H9 (cell line): Measurements from ENCODE around the gene GUCY1A1. TPM values are rescaled to one million over a fixed set of nuclear protein-coding genes. Genes with fewer than 3 reads are reported as not detected.

Experiments
- DNase-seq: peaks from one replicate; pipeline ENCODE4 v3.0.0-alpha.2; 2017
- H2AFZ ChIP-seq: one replicate; pipeline ENCODE4 v1.6.1; 2013; ENCODE audit warnings: mild to moderate bottlenecking, low read length, control low read depth, moderate library complexity
- H2AK5ac ChIP-seq: 2 replicates; pipeline ENCODE4 v1.6.1; 2013; ENCODE audit warnings: low read length, control low read depth, mixed read lengths; ENCODE audit not compliant: insufficient read length
- H2BK120ac ChIP-seq: one replicate; pipeline ENCODE4 v1.6.1; 2013; ENCODE audit warnings: low read depth, mild to moderate bottlenecking, low read length, control low read depth, inconsistent platforms; ENCODE audit not compliant: poor library complexity, severe bottlenecking
- H2BK12ac ChIP-seq: 2 replicates; pipeline ENCODE4 v1.6.1; 2013; ENCODE audit warnings: low read length, control low read depth, mixed read lengths, low read depth; ENCODE audit not compliant: insufficient read length
- H2BK15ac ChIP-seq: 2 replicates; pipeline ENCODE4 v1.6.1; 2013; ENCODE audit warnings: low read depth, low read length, control low read depth
- H2BK20ac ChIP-seq: one replicate; pipeline ENCODE4 v1.6.1; 2013; ENCODE audit warnings: low read depth, mild to moderate bottlenecking, low read length, control low read depth, inconsistent platforms; ENCODE audit not compliant: poor library complexity, severe bottlenecking
- H2BK5ac ChIP-seq: 2 replicates; pipeline ENCODE4 v1.6.1; 2013; ENCODE audit warnings: low read length, control low read depth, mixed read lengths; ENCODE audit not compliant: insufficient read length
- H3K14ac ChIP-seq: 2 replicates; pipeline ENCODE4 v1.6.1; 2013; ENCODE audit warnings: low read length, control low read depth; ENCODE audit not compliant: insufficient read depth
- H3K18ac ChIP-seq: 2 replicates; pipeline ENCODE4 v1.6.1; 2013; ENCODE audit warnings: low read depth, mild to moderate bottlenecking, mixed read lengths, low read length, control low read depth; ENCODE audit not compliant: insufficient read length
- H3K23ac ChIP-seq: 2 replicates; pipeline ENCODE4 v1.6.1; 2013; ENCODE audit warnings: low read length, control low read depth, mixed read lengths, low read depth; ENCODE audit not compliant: insufficient read length
- H3K23me2 ChIP-seq: 2 replicates; pipeline ENCODE4 v1.6.1; 2013; ENCODE audit warnings: low read depth, mild to moderate bottlenecking, mixed read lengths, low read length, control low read depth; ENCODE audit not compliant: insufficient read length, poor library complexity, severe bottlenecking
- H3K27ac ChIP-seq: 2 replicates; pipeline ENCODE4 v1.5.1; 2013; ENCODE audit warnings: low read length, control low read depth, mixed read lengths, low read depth; ENCODE audit not compliant: insufficient read length
- H3K27me3 ChIP-seq: 2 replicates; pipeline ENCODE4 v1.6.1; 2013; ENCODE audit warnings: low read length, control low read depth, inconsistent platforms; ENCODE audit not compliant: insufficient read depth
- H3K4ac ChIP-seq: 2 replicates; pipeline ENCODE4 v1.6.1; 2013; ENCODE audit warnings: low read depth, mild to moderate bottlenecking, control low read depth, inconsistent platforms, low read length, moderate library complexity
- H3K4me1 ChIP-seq: 2 replicates; pipeline ENCODE4 v1.6.1; 2013; ENCODE audit warnings: low read length, control low read depth, inconsistent platforms; ENCODE audit not compliant: insufficient read depth
- H3K4me2 ChIP-seq: 2 replicates; pipeline ENCODE4 v1.6.1; 2013; ENCODE audit warnings: low read length, control low read depth, mixed read lengths; ENCODE audit not compliant: insufficient read length, insufficient read depth
- H3K56ac ChIP-seq: 2 replicates; pipeline ENCODE4 v1.6.1; 2013; ENCODE audit warnings: low read depth, mild to moderate bottlenecking, mixed read lengths, low read length, control low read depth; ENCODE audit not compliant: insufficient read length
- H3K79me1 ChIP-seq: 2 replicates; pipeline ENCODE4 v1.6.1; 2013; ENCODE audit warnings: low read depth, mild to moderate bottlenecking, moderate library complexity, low read length, control low read depth, inconsistent platforms; ENCODE audit not compliant: insufficient read depth, poor library complexity, severe bottlenecking
- H3K79me2 ChIP-seq: 2 replicates; pipeline ENCODE4 v1.6.1; 2013; ENCODE audit warnings: low read length, control low read depth, inconsistent platforms; ENCODE audit not compliant: insufficient read depth
- H3K9ac ChIP-seq: 2 replicates; pipeline ENCODE4 v1.6.1; 2013; ENCODE audit warnings: low read length, control low read depth, mixed read lengths; ENCODE audit not compliant: insufficient read length; ENCODE audit errors: extremely low read depth
- H3K9me3 ChIP-seq: one replicate; pipeline ENCODE4 v1.6.1; 2013; ENCODE audit warnings: low read depth, low read length, inconsistent platforms; ENCODE audit not compliant: control insufficient read depth
- H3T11ph ChIP-seq: one replicate; pipeline ENCODE4 v1.6.1; 2013; ENCODE audit warnings: mild to moderate bottlenecking, low read length, control low read depth, inconsistent platforms
- H4K20me1 ChIP-seq: one replicate; pipeline ENCODE4 v1.6.1; 2013; ENCODE audit not compliant: control insufficient read depth, insufficient read length, insufficient read depth
- H4K5ac ChIP-seq: 2 replicates; pipeline ENCODE4 v1.6.1; 2013; ENCODE audit warnings: low read depth, mild to moderate bottlenecking, mixed read lengths, low read length, control low read depth; ENCODE audit not compliant: insufficient read length
- H4K8ac ChIP-seq: replicated peaks from 2 replicates; pipeline ENCODE4 v1.6.1; 2013; ENCODE audit warnings: low read length, control low read depth, mixed read lengths, low read depth; ENCODE audit not compliant: insufficient read length
- H4K91ac ChIP-seq: 2 replicates; pipeline ENCODE4 v1.6.1; 2013; ENCODE audit warnings: low read depth, mild to moderate bottlenecking, moderate library complexity, mixed read lengths, low read length, control low read depth; ENCODE audit not compliant: insufficient read length
- H3K27ac Mint-ChIP-seq, 3 experiments: 2 replicates in 2 of 3; 3 replicates in 1 of 3; pipeline ENCODE4 v1.8.0; 2020 to 2021; ENCODE audit warnings: mixed read lengths in 3 of 3, mild to moderate bottlenecking in 1 of 3, moderate library complexity in 1 of 3
- H3K27me3 Mint-ChIP-seq: 2 replicates; pipeline ENCODE4 v1.8.0; 2021; ENCODE audit warnings: low read depth, mild to moderate bottlenecking, moderate library complexity, mixed read lengths
- H3K36me3 Mint-ChIP-seq, 3 experiments: 2 replicates in 2 of 3; 3 replicates in 1 of 3; pipeline ENCODE4 v1.8.0; 2020 to 2021; ENCODE audit warnings: low read depth in 3 of 3, mixed read lengths in 3 of 3; ENCODE audit not compliant: insufficient read depth in 1 of 3
- H3K4me1 Mint-ChIP-seq, 2 experiments: 2 replicates each; pipeline ENCODE4 v1.8.0; 2020; ENCODE audit warnings: mixed read lengths in 2 of 2
- H3K4me3 Mint-ChIP-seq, 2 experiments: 2 replicates in 1 of 2; 3 replicates in 1 of 2; pipeline ENCODE4 v1.8.0; 2020 to 2021; ENCODE audit warnings: mild to moderate bottlenecking in 2 of 2, mixed read lengths in 2 of 2, moderate library complexity in 1 of 2
- H3K9me3 Mint-ChIP-seq, 2 experiments: 2 replicates in 1 of 2; 3 replicates in 1 of 2; pipeline ENCODE4 v1.8.0; 2020; ENCODE audit warnings: mild to moderate bottlenecking in 2 of 2, mixed read lengths in 2 of 2, moderate library complexity in 1 of 2
- CTCF ChIP-seq: fragments of 200-600 bp; sonication (generic); conservative IDR thresholded peaks from 3 replicates; pipeline ENCODE4 v1.8.0; 2021; ENCODE audit warnings: antibody characterized with exemption, mild to moderate bottlenecking
- WGBS: extraction: QIAGEN DNeasy Blood & Tissue Kit; methylation state at CpG from one replicate; pipeline ENCODE4 v1.1.7; 2013; ENCODE audit warnings: missing lambda C conversion rate, low lambda C conversion rate, mixed read lengths; ENCODE audit not compliant: insufficient read length; ENCODE audit errors: extremely low coverage; 5-methylcytosine and 5-hydroxymethylcytosine counted together
- total RNA-seq: library from RNA; stranded (reverse); gene quantifications from 2 replicates; pipeline ENCODE4 v1.2.1, GENCODE V29; 2021

The GUCY1A1 gene
- total RNA-seq, 1 experiment from 2014 or later = not detected

GRCh38 chr4:155690044-155690837 lies 23.6 kb downstream of the GUCY1A1 start:
- no peak overlapping the region for H3K27ac ChIP-seq
- H3K9ac ChIP-seq = no peak overlapping the region
- H3K23ac ChIP-seq = no peak overlapping the region
- no peaks in the 10 kb centered on the region for H3K79me2 ChIP-seq
- no peak overlapping the region for H4K5ac ChIP-seq
- no peak overlapping the region for H4K8ac ChIP-seq
- H3T11ph ChIP-seq = no peak overlapping the region
- no peak overlapping the region for H2BK20ac ChIP-seq
- no peak overlapping the region for H3K14ac ChIP-seq
- H3K36me3 Mint-ChIP-seq = no peaks in the 10 kb centered on the region
- H3K79me1 ChIP-seq = no peaks in the 10 kb centered on the region
- no peaks in the 10 kb centered on the region for H3K9me3 ChIP-seq
- no peak for DNase-seq
- no peak for TF ChIP-seq CTCF
- H3K9me3 Mint-ChIP-seq = no peaks in the 10 kb centered on the region
- H3K56ac ChIP-seq = no peak overlapping the region
- H2BK120ac ChIP-seq = no peak overlapping the region
- no peak overlapping the region for H4K91ac ChIP-seq
- H3K4me2 ChIP-seq = no peak overlapping the region
- peaks cover 2% of the 10 kb centered on the region; the same call in 1 of the 2 replicates for H3K27me3 Mint-ChIP-seq
- H2AK5ac ChIP-seq = no peak overlapping the region
- H2AFZ ChIP-seq = no peak overlapping the region
- no peaks in the 10 kb centered on the region for H3K23me2 ChIP-seq
- H2BK15ac ChIP-seq = no peak overlapping the region
- no peaks in the 10 kb centered on the region for H3K4me1 Mint-ChIP-seq
- H4K20me1 ChIP-seq = no peaks in the 10 kb centered on the region
- H2BK5ac ChIP-seq = no peak overlapping the region
- H2BK12ac ChIP-seq = no peak overlapping the region
- no peak overlapping the region for H3K18ac ChIP-seq
- WGBS = no CpG with 5 or more reads among the region's 3 CpGs
- no peak overlapping the region for H3K4ac ChIP-seq
- no peaks in the 10 kb centered on the region for H3K27me3 ChIP-seq
- H3K4me3 Mint-ChIP-seq = no peak overlapping the region
- no peaks in the 10 kb centered on the region for H3K4me1 ChIP-seq
- no peak overlapping the region for H3K27ac Mint-ChIP-seq
